ENCODE data around the gene CRYBG3.

Gene CRYBG3

DNA sequence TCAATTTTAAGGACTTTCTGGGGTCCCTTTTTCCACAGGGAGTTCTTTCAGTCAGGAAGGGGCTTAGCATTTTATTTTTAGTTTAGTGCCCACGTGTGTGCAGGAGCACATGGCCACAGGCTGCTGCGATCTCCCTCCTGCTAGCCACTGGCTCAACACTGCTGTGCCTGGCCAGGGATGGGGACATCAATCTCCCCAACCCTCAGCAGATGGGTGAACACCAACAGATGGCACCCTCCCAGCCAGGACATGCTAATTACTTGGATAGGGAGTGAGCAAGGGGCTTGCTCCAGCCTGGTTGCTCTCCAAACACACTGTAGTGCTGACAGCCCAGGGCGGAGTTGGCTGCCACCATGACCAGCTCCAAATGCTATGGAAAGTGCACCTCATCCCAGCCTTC lies 157.8 kb downstream of the CRYBG3 start:
- no peak for DNase-seq
- Histone ChIP-seq H3K27ac (no peak overlapping the region), H3K4me1 (no peaks in the 10 kb centered on the region), H3K9me3 (no peaks in the 10 kb centered on the region), H3K4me3 (no peak overlapping the region), H3K36me3 (no peaks in the 10 kb centered on the region), H3K27me3 (no peaks in the 10 kb centered on the region)
- intact Hi-C loops (cut with DNase I; ENCODE audit: low total_unique reads) = loop anchor here (10.0 kb wide), 1 partner anchor 155 kb away; the partner anchor contains the start of gene CRYBG3
- TF ChIP-seq, protein P1, sequence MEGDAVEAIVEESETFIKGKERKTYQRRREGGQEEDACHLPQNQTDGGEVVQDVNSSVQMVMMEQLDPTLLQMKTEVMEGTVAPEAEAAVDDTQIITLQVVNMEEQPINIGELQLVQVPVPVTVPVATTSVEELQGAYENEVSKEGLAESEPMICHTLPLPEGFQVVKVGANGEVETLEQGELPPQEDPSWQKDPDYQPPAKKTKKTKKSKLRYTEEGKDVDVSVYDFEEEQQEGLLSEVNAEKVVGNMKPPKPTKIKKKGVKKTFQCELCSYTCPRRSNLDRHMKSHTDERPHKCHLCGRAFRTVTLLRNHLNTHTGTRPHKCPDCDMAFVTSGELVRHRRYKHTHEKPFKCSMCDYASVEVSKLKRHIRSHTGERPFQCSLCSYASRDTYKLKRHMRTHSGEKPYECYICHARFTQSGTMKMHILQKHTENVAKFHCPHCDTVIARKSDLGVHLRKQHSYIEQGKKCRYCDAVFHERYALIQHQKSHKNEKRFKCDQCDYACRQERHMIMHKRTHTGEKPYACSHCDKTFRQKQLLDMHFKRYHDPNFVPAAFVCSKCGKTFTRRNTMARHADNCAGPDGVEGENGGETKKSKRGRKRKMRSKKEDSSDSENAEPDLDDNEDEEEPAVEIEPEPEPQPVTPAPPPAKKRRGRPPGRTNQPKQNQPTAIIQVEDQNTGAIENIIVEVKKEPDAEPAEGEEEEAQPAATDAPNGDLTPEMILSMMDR (IDR thresholded peaks at IDR 0.05) = no peak

DNA sequence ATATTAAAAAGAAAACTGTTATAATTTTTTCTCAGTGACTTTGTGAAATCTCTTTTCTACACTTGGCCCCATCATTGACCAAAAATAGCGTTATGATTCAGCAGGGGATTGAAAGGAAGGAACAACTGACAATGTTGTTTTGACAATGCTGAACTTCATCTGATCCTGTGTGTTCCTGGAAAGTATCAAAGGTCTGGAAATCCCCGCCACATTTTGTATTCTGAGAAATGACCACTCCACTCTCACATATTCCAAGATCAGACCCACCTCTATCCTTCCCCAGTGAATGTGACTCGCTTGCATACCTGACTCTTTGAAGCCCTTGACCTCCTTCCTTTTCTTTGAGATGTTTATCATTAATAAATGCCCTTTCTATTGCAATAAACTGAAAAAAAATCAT lies 160.1 kb downstream of the CRYBG3 start:
- no peaks in the 10 kb centered on the region for H3K9me3 ChIP-seq
- H3K27me3 ChIP-seq = no peaks in the 10 kb centered on the region
- no peaks in the 10 kb centered on the region for H3K4me1 ChIP-seq
- H3K36me3 ChIP-seq = no peaks in the 10 kb centered on the region
- intact Hi-C loops (cut with DNase I; ENCODE audit: low total_unique reads) = no loop called here
- DNase-seq = no peak
- H3K4me3 ChIP-seq = no peak overlapping the region
- TF ChIP-seq, protein P1 (IDR thresholded peaks at IDR 0.05) = no peak
- no peak overlapping the region for H3K27ac ChIP-seq

DNA sequence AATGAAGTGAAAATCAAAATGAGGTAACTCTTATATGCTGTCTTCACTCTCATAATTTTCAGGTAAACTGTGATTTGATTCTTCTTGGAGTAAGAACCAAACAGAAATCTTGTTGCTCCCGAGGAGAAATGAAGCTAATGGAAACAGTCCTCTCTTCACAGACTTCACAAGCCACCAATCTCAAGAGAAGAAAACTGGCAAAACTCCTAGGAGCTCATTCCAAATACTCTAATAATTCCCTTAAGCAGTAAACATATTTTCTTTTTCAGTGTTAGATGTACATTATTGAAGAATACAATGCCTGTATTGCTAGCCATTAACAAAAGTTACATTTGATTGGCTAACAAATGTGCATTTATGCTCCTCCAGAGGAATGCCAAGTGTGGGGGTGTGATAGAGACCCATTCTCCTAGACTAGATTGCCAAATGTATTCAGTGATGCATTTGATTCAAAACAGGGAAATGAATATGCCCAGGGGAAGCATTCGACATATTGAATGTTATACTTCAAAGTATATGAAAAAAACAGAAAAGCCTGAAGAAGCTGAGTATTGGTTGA lies 162.2 kb downstream of the CRYBG3 start:
- H3K4me3 ChIP-seq = no peak overlapping the region
- no peaks in the 10 kb centered on the region for H3K36me3 ChIP-seq
- TF ChIP-seq, protein P1 (IDR thresholded peaks at IDR 0.05) = no peak
- no peaks in the 10 kb centered on the region for H3K27me3 ChIP-seq
- no peak for DNase-seq
- no peaks in the 10 kb centered on the region for H3K4me1 ChIP-seq
- H3K9me3 ChIP-seq = no peaks in the 10 kb centered on the region
- no peak overlapping the region for H3K27ac ChIP-seq
- intact Hi-C loops (cut with DNase I; ENCODE audit: low total_unique reads) = no loop called here

DNA sequence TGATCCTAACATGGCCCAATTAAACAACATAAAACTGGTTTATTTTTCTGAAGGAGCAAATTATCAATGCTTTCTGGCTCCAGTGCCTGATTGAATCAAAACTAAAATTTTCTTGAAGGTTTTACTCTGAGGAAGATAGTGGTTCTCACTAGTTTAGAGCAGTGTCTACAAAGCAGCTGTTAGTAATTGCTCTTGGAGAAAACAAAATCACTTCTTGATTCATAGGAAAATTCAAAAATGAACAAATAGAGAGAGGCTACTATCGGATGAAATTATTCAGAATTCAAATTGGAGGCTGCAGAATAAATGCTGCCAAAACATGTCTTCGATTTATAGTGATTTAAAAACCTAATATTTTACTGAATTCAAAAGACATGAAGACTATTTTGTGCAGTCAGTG lies 165.5 kb downstream of the CRYBG3 start:
- no peaks in the 10 kb centered on the region for H3K27me3 ChIP-seq
- H3K36me3 ChIP-seq = no peaks in the 10 kb centered on the region
- DNase-seq = no peak
- intact Hi-C loops (cut with DNase I; ENCODE audit: low total_unique reads) = no loop called here
- no peaks in the 10 kb centered on the region for H3K9me3 ChIP-seq
- no peak overlapping the region for H3K4me3 ChIP-seq
- TF ChIP-seq, protein P1 (IDR thresholded peaks at IDR 0.05) = no peak
- no peaks in the 10 kb centered on the region for H3K4me1 ChIP-seq
- H3K27ac ChIP-seq = no peak overlapping the region

DNA sequence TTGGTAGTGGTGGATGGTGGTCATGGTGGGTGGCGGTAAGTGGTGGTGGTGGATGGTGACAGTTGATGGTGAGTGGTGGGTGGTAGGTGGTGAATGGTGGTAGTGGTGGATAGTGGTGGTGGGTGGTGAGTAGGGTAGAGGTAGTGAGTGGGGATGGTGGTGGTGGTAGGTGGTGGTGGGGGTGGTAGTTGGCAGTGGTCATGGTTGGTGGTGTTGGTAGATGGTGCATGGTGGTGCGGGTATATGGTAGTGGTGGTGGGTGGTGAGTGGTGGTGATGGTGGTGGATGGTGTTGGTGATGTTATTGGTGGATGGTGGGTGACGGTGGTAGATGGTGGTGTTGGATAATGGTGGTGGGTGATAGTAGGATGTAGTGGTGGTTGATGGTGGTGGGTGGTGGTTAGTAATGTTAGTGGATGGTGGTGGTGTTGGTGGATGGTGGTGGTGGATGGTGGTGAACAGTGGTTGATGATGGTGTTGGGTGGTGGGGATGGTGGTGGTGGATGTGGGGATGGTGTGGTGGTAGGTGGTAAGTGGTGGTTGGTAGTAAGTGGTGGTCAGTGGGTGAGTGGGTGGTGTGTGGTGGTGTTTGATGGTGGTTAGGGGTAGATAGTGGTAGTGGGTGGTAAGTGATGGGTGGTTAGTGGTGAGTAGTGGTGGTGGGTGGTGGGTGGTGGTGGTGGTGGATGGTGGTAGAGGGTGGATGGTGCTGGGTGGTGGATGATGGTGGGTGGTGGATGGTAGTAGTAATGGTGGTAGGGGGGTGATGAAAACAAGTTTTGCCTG lies 167.2 kb downstream of the CRYBG3 start:
- TF ChIP-seq, protein P1 (IDR thresholded peaks at IDR 0.05) = no peak
- H3K4me1 ChIP-seq = no peaks in the 10 kb centered on the region
- no peak for DNase-seq
- no peaks in the 10 kb centered on the region for H3K27me3 ChIP-seq
- no peaks in the 10 kb centered on the region for H3K9me3 ChIP-seq
- H3K27ac ChIP-seq = no peak overlapping the region
- intact Hi-C loops (cut with DNase I; ENCODE audit: low total_unique reads) = no loop called here
- no peak overlapping the region for H3K4me3 ChIP-seq
- H3K36me3 ChIP-seq = no peaks in the 10 kb centered on the region
